K562 (cell line): ENCODE measurements around the gene RSRP1. TPM values are rescaled to one million over a fixed set of nuclear protein-coding genes. Genes with fewer than 3 reads are reported as not detected.

Experiments used
- BCL6 ChIP-seq: fragments of 250-450 bp; sonication (Bioruptor Pico); IDR thresholded peaks from 2 replicates; pipeline ENCODE4 v1.4.0; 2020
- BCOR ChIP-seq: fragments of 450-650 bp; IDR thresholded peaks from 2 replicates; pipeline ENCODE4 v1.6.1; 2016
- CBX5 ChIP-seq: IDR thresholded peaks from 2 replicates; pipeline ENCODE4 v1.6.1; 2014; ENCODE audit warnings: low read depth, borderline replicate concordance
- DMBX1 ChIP-seq: fragments of 250-450 bp; sonication (Bioruptor Pico); IDR thresholded peaks from 2 replicates; pipeline ENCODE4 v1.8.0; 2022; ENCODE audit warnings: inconsistent platforms, mild to moderate bottlenecking, moderate library complexity, borderline replicate concordance
- FOS ChIP-seq: IDR thresholded peaks from 3 replicates; pipeline ENCODE4 v1.6.1; 2011; ENCODE audit not compliant: insufficient read length; ENCODE audit errors: extremely low read depth
- FOXK2 ChIP-seq, 2 experiments: fragments of 450-650 bp; IDR thresholded peaks in 1 of 2; conservative IDR thresholded peaks in 1 of 2; 2 replicates each; pipeline ENCODE4 v1.6.1; 2016; ENCODE audit warnings: low read depth in 2 of 2, mild to moderate bottlenecking in 1 of 2
- GATA2 ChIP-seq: sonication (generic); formaldehyde crosslinking; IDR thresholded peaks from 2 replicates; pipeline ENCODE4 v1.4.0; 2020; ENCODE audit warnings: mild to moderate bottlenecking, missing genetic modification reagents
- HDGF ChIP-seq: fragments of 450-650 bp; IDR thresholded peaks from 2 replicates; pipeline ENCODE4 v1.6.1; 2016
- HSF4 ChIP-seq: fragments of 250-450 bp; sonication (Bioruptor Pico); IDR thresholded peaks from 2 replicates; pipeline ENCODE4 v2.1.2; 2022; ENCODE audit warnings: mild to moderate bottlenecking, moderate library complexity, borderline replicate concordance
- NCOA6 ChIP-seq: fragments of 450-650 bp; IDR thresholded peaks from 2 replicates; pipeline ENCODE4 v1.6.1; 2017; ENCODE audit warnings: mild to moderate bottlenecking
- NELFE ChIP-seq: IDR thresholded peaks from 2 replicates; pipeline ENCODE4 v1.6.1; 2011; ENCODE audit warnings: mild to moderate bottlenecking; ENCODE audit not compliant: insufficient read depth, insufficient read length
- NFE2L1 ChIP-seq: fragments of 450-650 bp; IDR thresholded peaks from 2 replicates; pipeline ENCODE4 v1.6.1; 2016; ENCODE audit warnings: missing genetic modification characterization, low read depth, mild to moderate bottlenecking, missing compliant biosample characterization, moderate library complexity, borderline replicate concordance
- NFIC ChIP-seq: fragments of 450-650 bp; IDR thresholded peaks from 2 replicates; pipeline ENCODE4 v1.6.1; 2017; ENCODE audit warnings: mild to moderate bottlenecking, inconsistent platforms
- SMARCC2 ChIP-seq: fragments of 450-650 bp; IDR thresholded peaks from 2 replicates; pipeline ENCODE4 v1.6.1; 2017; ENCODE audit warnings: antibody characterized with exemption, moderate library complexity, mild to moderate bottlenecking, low read depth
- SNRNP70 ChIP-seq: fragments of 200-400 bp; formaldehyde crosslinking; optimal IDR thresholded peaks from 2 replicates; pipeline ENCODE3; 2017; ENCODE audit warnings: low read depth, low read length
- SRSF1 ChIP-seq: fragments of 200-400 bp; formaldehyde crosslinking; IDR thresholded peaks from 2 replicates; pipeline ENCODE4 v1.6.1; 2017; ENCODE audit warnings: mild to moderate bottlenecking, low read depth, low read length, moderate library complexity
- ZNF77 ChIP-seq: fragments of 250-450 bp; sonication (Bioruptor Pico); IDR thresholded peaks from 2 replicates; pipeline ENCODE4 v1.5.0; 2020
- polyA plus RNA-seq, 8 experiments: library from polyadenylated mRNA; depleted of rRNA in 4 of 8; stranded (reverse) in 5 of 8; unstranded in 3 of 8; fragments of >200 nt; fragmentation: Nextera tagmentation in 2 of 8; fragmentation: Illumina TruSeq in 1 of 8; extraction: Ambion mirVana in 2 of 8; extraction: Trizol in 1 of 8; gene quantifications; 2 replicates each; pipeline versions ENCODE4 v1.2.1 to v1.2.3, GENCODE V29; 2011 to 2014; ENCODE audit warnings: inconsistent platforms in 1 of 8, missing spikeins in 1 of 8
- total RNA-seq, 7 experiments: library from RNA; depleted of rRNA in 6 of 7; stranded (reverse); fragments of >200 nt in 6 of 7; fragmentation: Illumina TruSeq in 2 of 7; extraction: Trizol in 2 of 7; gene quantifications; 2 replicates each; pipeline versions ENCODE4 v1.2.1 to v1.2.3, GENCODE V29; 2011 to 2021; ENCODE audit warnings: low replicate concordance in 1 of 7
- TF ChIP-seq, protein P1 (sequence below): fragments of 150-350 bp; conservative IDR thresholded peaks from 2 replicates; pipeline ENCODE4 v1.6.1; 2014; ENCODE audit warnings: low read length
- TF ChIP-seq, protein P2 (sequence below): fragments of 450-650 bp; IDR thresholded peaks from 2 replicates; pipeline ENCODE4 v1.6.1; 2016; ENCODE audit warnings: mild to moderate bottlenecking
- TF ChIP-seq, protein P3 (sequence below): fragments of 250-450 bp; sonication (Bioruptor Pico); IDR thresholded peaks from 2 replicates; pipeline ENCODE4 v1.4.0; 2020; ENCODE audit warnings: mild to moderate bottlenecking
- TF ChIP-seq, protein P4 (sequence below): fragments of 450-650 bp; IDR thresholded peaks from 2 replicates; pipeline ENCODE4 v1.6.1; 2017; ENCODE audit warnings: mild to moderate bottlenecking, moderate library complexity

The RSRP1 gene
- total and polyA plus RNA-seq, 9 of the 15 experiments (the other 6 are each of a cell fraction or from before 2014, with no cell fraction given) = 27.2 to 283 (median 146) TPM

DNA sequence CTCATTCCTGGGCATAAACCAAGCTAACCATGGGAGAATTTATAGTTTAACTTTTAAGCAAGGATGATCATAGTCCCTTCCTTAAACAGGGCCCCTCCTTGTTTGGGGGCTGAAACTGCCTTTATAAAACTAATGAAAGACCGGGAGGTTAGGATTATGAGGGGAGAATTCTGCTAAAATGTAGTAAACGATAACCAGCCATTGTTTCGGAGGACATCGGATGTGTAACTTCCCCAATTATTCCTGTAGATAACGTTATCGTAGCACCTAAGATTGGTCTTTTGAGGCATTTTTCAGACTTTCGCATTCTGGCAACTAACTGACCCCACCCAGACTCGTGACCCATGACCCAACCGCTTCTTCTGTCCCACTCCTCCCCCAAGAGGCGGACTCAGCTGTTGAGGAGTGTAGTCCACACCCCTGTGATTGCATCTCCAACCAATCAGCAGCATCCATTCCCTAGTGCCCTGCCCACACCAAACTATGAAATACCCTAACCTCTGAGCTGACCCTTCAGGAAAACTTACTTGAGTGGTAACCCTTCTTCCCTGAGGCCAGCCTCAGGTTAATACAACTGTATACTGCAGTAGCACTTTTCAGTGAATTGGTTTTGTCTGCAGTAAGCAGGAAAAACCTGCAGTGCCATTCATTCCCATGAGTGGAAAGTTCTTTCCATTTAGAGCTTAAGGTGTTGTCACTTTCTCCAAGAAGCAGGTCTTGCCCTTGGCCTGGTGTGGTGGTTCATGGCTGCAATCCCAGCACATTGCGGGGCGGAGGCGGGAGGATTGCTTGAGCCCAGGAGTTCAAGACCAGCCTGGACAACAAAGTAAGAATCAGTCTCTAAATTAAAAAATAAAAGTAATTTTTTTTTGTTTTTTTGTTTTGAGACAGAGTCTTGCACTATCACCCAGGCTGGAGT, 14.1 kb downstream of the RSRP1 start (continued):
- TF ChIP-seq, protein P1, sequence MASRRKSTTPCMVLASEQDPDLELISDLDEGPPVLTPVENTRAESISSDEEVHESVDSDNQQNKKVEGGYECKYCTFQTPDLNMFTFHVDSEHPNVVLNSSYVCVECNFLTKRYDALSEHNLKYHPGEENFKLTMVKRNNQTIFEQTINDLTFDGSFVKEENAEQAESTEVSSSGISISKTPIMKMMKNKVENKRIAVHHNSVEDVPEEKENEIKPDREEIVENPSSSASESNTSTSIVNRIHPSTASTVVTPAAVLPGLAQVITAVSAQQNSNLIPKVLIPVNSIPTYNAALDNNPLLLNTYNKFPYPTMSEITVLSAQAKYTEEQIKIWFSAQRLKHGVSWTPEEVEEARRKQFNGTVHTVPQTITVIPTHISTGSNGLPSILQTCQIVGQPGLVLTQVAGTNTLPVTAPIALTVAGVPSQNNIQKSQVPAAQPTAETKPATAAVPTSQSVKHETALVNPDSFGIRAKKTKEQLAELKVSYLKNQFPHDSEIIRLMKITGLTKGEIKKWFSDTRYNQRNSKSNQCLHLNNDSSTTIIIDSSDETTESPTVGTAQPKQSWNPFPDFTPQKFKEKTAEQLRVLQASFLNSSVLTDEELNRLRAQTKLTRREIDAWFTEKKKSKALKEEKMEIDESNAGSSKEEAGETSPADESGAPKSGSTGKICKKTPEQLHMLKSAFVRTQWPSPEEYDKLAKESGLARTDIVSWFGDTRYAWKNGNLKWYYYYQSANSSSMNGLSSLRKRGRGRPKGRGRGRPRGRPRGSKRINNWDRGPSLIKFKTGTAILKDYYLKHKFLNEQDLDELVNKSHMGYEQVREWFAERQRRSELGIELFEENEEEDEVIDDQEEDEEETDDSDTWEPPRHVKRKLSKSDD = no peak
- no peak for TF ChIP-seq DMBX1
- TF ChIP-seq SNRNP70 = no peak
- TF ChIP-seq FOS = peak; percentile 70
- no peak for TF ChIP-seq ZNF77 (CRISPR knock-in tag)
- TF ChIP-seq NCOA6 = no peak
- TF ChIP-seq FOXK2 (conservative IDR thresholded peaks at IDR 0.05 in 1 of 2, IDR thresholded peaks at IDR 0.05 in 1 of 2; ENCODE audit: low read depth in 2 of 2) = peak; percentile 89
- TF ChIP-seq, protein P2, sequence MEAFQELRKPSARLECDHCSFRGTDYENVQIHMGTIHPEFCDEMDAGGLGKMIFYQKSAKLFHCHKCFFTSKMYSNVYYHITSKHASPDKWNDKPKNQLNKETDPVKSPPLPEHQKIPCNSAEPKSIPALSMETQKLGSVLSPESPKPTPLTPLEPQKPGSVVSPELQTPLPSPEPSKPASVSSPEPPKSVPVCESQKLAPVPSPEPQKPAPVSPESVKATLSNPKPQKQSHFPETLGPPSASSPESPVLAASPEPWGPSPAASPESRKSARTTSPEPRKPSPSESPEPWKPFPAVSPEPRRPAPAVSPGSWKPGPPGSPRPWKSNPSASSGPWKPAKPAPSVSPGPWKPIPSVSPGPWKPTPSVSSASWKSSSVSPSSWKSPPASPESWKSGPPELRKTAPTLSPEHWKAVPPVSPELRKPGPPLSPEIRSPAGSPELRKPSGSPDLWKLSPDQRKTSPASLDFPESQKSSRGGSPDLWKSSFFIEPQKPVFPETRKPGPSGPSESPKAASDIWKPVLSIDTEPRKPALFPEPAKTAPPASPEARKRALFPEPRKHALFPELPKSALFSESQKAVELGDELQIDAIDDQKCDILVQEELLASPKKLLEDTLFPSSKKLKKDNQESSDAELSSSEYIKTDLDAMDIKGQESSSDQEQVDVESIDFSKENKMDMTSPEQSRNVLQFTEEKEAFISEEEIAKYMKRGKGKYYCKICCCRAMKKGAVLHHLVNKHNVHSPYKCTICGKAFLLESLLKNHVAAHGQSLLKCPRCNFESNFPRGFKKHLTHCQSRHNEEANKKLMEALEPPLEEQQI = peak; percentile 73; the same call in 1 of the 2 replicates
- TF ChIP-seq, protein P3, sequence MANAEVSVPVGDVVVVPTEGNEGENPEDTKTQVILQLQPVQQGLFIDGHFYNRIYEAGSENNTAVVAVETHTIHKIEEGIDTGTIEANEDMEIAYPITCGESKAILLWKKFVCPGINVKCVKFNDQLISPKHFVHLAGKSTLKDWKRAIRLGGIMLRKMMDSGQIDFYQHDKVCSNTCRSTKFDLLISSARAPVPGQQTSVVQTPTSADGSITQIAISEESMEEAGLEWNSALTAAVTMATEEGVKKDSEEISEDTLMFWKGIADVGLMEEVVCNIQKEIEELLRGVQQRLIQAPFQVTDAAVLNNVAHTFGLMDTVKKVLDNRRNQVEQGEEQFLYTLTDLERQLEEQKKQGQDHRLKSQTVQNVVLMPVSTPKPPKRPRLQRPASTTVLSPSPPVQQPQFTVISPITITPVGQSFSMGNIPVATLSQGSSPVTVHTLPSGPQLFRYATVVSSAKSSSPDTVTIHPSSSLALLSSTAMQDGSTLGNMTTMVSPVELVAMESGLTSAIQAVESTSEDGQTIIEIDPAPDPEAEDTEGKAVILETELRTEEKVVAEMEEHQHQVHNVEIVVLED = no peak
- TF ChIP-seq, protein P4, sequence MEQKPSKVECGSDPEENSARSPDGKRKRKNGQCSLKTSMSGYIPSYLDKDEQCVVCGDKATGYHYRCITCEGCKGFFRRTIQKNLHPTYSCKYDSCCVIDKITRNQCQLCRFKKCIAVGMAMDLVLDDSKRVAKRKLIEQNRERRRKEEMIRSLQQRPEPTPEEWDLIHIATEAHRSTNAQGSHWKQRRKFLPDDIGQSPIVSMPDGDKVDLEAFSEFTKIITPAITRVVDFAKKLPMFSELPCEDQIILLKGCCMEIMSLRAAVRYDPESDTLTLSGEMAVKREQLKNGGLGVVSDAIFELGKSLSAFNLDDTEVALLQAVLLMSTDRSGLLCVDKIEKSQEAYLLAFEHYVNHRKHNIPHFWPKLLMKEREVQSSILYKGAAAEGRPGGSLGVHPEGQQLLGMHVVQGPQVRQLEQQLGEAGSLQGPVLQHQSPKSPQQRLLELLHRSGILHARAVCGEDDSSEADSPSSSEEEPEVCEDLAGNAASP = no peak
- TF ChIP-seq HDGF = peak; percentile 61
- peak; percentile 54; the same call in 1 of the 2 replicates for TF ChIP-seq GATA2 (CRISPR knock-in tag)
- no peak for TF ChIP-seq NFE2L1 (tag)
- peak; percentile 73; the same call in 1 of the 2 replicates for TF ChIP-seq HSF4 (CRISPR knock-in tag)
- TF ChIP-seq SRSF1 = no peak
- TF ChIP-seq BCOR = peak; percentile 10; the same call in 1 of the 2 replicates
- TF ChIP-seq NFIC = 0 out of 2 replicates have a peak, but pooled peaks have one; percentile 60
- no peak for TF ChIP-seq CBX5
- no peak for TF ChIP-seq NELFE
- TF ChIP-seq SMARCC2 = no peak
- TF ChIP-seq BCL6 (CRISPR knock-in tag) = no peak
